Ovary (tissue), 9 donors: ENCODE measurements around the gene SRGAP3. TPM values are rescaled to one million over a fixed set of nuclear protein-coding genes. Genes with fewer than 3 reads are reported as not detected.

Source experiments
- DNase-seq, 5 donors: peaks; one replicate each; pipeline ENCODE4 v3.0.0-alpha.2; 2019 to 2020
- H3K27ac ChIP-seq, 2 donors: fragments of 200-600 bp; one replicate each; pipeline versions ENCODE4 v1.5.1 to v1.8.0; 2019 to 2022
- H3K27me3 ChIP-seq: fragments of 200-600 bp; one replicate; pipeline ENCODE4 v1.8.0; 2022
- H3K36me3 ChIP-seq: fragments of 200-600 bp; sonication (generic); one replicate; pipeline ENCODE4 v1.5.1; 2019
- H3K4me1 ChIP-seq: one replicate; pipeline ENCODE4 v1.8.1; 2013; ENCODE audit warnings: mild to moderate bottlenecking, moderate library complexity; ENCODE audit not compliant: insufficient read depth
- H3K4me3 ChIP-seq: fragments of 200-600 bp; sonication (generic); one replicate; pipeline ENCODE4 v1.5.1; 2017
- H3K9me3 ChIP-seq, 2 donors: fragments of 200-600 bp in 1 of 2; sonication (generic) in 1 of 2; one replicate each; pipeline versions ENCODE4 v1.5.1 to v1.8.1; 2013 to 2019; ENCODE audit warnings: mild to moderate bottlenecking in 1 of 2, moderate library complexity in 1 of 2
- CTCF ChIP-seq, 3 donors: fragments of 450-650 bp in 2 of 3; fragments of 200-600 bp in 1 of 3; IDR thresholded peaks; one replicate each; pipeline versions ENCODE4 v1.5.1 to v1.8.0; 2016 to 2022; ENCODE audit warnings: antibody characterized with exemption in 3 of 3, mild to moderate bottlenecking in 1 of 3
- EP300 ChIP-seq: sonication (generic); formaldehyde crosslinking; IDR thresholded peaks from one replicate; pipeline ENCODE4 v1.6.1; 2017; ENCODE audit warnings: antibody characterized with exemption
- POLR2A ChIP-seq: fragments of 450-650 bp; IDR thresholded peaks from one replicate; pipeline ENCODE4 v1.6.1; 2017; ENCODE audit warnings: antibody characterized with exemption, mild to moderate bottlenecking, moderate library complexity
- WGBS, 3 donors: extraction: QIAGEN DNeasy Blood & Tissue Kit in 1 of 3; methylation state at CpG; one replicate each; pipeline versions ENCODE4 v1.1.5 to v1.1.7; 2013 to 2017; 5-methylcytosine and 5-hydroxymethylcytosine counted together
- intact Hi-C, 4 donors: fragments of 100-400 bp; cut with DNase I; formaldehyde crosslinking; loops; one replicate each; pipeline versions ENCODE4 v1.11.0 to v1.15.1; 2022 to 2023
- polyA plus RNA-seq, 2 donors: library from polyadenylated mRNA; stranded (reverse); fragments of 200-250 nt in 1 of 2; fragments of 350-450 nt in 1 of 2; fragmentation: Illumina TruSeq in 1 of 2; extraction: RNeasy Lipid Tissue Mini Kit (QIAGEN cat#74804) in 1 of 2; gene quantifications; one replicate each; pipeline ENCODE4 v1.2.3, GENCODE V29; 2013 to 2014
- total RNA-seq, 7 donors: library from RNA; depleted of rRNA in 2 of 7; stranded (reverse); fragments of >200 nt in 2 of 7; fragmentation: NEBNext Ultra II Directional in 3 of 7; extraction: Animal tissue kit (Norgen Biotek cat#: 25700) in 3 of 7; gene quantifications; one replicate each; pipeline versions ENCODE4 v1.1.0 to v1.2.4, GENCODE V29; 2016 to 2023
- donor health status: DM: no; HTN: no; CAD: no; lungs with moderate emphysema.
- donor health status: DM: no; HTN: no; CAD: no.
- donor health status: Bipolar disorder and iron deficiency.
- donor health status: DM: yes; HTN: yes; CAD: no.
- donor health status: DM: no; HTN: no; CAD: no.
- donor health status: DM: yes; HTN: yes; CAD: no.

SRGAP3 gene
- total and polyA plus RNA-seq, 9 donors, result 2.1 to 36.8 (median 13.1) TPM

DNA sequence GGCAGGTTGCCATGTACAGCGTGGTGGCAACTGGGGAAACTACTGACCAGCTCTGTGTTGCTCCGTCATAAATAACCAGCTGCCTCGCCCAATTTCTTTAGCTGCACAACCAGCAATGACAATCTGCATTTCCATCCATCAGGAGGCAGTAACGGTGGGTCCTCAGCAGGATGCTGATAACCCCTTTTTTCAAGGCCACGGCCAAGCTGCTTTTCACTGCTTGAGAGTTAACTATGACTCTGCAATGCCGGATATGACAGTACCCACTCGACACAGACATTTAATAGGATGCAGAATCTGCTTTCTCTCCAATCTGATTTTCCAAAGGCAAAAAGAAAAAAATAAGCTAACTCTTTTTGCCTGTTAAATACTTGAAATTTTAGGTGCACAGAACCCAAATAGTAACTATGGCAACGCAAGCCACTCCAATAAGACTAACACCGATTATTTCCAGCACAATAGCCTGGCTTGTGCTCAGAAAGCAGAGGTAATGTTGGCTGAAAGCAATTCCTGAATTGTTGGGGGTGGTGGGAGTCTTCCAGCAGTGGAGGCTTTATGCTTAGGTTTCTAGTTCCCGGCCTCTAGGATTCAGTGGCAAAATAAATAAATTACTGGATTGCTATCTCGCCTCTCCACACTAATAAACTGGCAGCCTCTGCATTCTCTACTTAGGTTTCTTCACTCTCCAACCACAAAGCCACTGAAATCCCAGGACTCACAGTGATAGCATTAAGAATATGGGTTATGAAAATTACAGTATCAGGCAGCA, 31.2 kb upstream of the SRGAP3 start:
- Histone ChIP-seq H3K27ac (no peak overlapping the region), H3K4me1 (no peaks in the 10 kb centered on the region)
- WGBS, 3 donors, result 16 to 29% (median 20%) methylated on average over 11 of the region's 11 CpGs

GRCh38 chr3:9279966-9280365, 30.5 kb upstream of the SRGAP3 start:
- Histone ChIP-seq H3K27ac (no peak overlapping the region), H3K27me3 (no peaks in the 10 kb centered on the region), H3K9me3 (no peaks in the 10 kb centered on the region), H3K36me3 (no peaks in the 10 kb centered on the region), H3K4me1 (no peaks in the 10 kb centered on the region), H3K4me3 (no peak overlapping the region)
- DNase-seq, result no peak
- intact Hi-C loops, result no loop called here
- 29 to 30% (median 29%) methylated on average over 6 of the region's 6 CpGs for WGBS, 3 donors
- TF ChIP-seq CTCF (IDR thresholded peaks at IDR 0.05), result no peak
- no peak for TF ChIP-seq EP300
- TF ChIP-seq POLR2A, result no peak

More for the DNA sequence above, 31.2 kb upstream of the SRGAP3 start:
- intact Hi-C loops, result no loop called here
- DNase-seq, result no peak
- Histone ChIP-seq H3K36me3 (no peaks in the 10 kb centered on the region), H3K4me3 (no peak overlapping the region), H3K27me3 (no peaks in the 10 kb centered on the region), H3K9me3 (no peaks in the 10 kb centered on the region)
- TF ChIP-seq EP300 (no peak), CTCF (IDR thresholded peaks at IDR 0.05) (no peak), POLR2A (no peak)

DNA sequence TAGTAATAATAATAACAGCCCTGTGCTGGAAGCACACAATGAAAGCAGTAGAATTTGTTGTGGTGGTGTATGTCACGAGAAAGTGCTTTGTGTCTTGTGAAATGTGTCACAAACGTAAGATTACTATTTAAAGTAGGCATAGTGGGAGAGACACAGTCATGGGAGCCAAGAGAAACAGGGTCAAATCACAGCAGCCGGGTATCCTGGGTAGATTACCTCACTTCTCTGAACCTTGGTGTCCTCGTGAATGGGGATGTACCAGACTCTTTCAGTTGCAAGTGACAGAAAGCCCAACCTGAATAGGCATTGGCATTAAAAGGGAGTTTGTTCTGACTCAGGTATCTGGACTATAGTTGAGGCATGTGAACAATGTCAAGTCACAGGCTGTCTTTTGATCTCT, 29.1 kb upstream of the SRGAP3 start:
- no peaks in the 10 kb centered on the region for H3K36me3 ChIP-seq
- WGBS, 3 donors, result 75 to 83% (median 77%) methylated on average over 4 of the region's 4 CpGs
- no peaks in the 10 kb centered on the region for H3K4me1 ChIP-seq
- no peak for DNase-seq
- H3K27me3 ChIP-seq, result no peaks in the 10 kb centered on the region
- H3K4me3 ChIP-seq, result no peak overlapping the region
- no peaks in the 10 kb centered on the region for H3K9me3 ChIP-seq
- TF ChIP-seq CTCF (IDR thresholded peaks at IDR 0.05) (no peak), POLR2A (no peak), EP300 (no peak)
- intact Hi-C loops, result no loop called here
- no peak overlapping the region for H3K27ac ChIP-seq

DNA sequence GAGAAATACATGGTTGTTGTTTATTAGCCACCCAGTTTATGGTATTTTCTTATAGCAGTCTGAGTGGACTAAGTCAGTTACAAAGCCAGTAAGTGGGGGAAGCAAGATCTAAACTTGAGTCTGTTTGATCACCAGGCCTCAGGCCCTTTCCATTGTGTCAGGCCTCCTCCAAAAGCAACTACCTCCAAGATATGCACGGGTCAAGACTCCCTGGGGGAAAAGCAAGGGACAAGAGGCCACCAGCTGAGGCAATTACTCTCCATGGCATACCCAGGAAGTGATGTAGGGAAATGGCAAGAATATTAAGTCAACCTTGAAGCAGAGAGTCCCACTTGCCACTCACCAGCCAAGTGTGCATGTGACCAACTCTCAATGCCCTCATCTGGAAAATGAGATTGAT, 28.6 kb upstream of the SRGAP3 start:
- no peak overlapping the region for H3K4me3 ChIP-seq
- H3K9me3 ChIP-seq, result no peaks in the 10 kb centered on the region
- intact Hi-C loops, result no loop called here
- H3K27ac ChIP-seq, result no peak overlapping the region
- DNase-seq, result no peak
- TF ChIP-seq EP300 (no peak), POLR2A (no peak), CTCF (IDR thresholded peaks at IDR 0.05) (no peak)
- no peaks in the 10 kb centered on the region for H3K4me1 ChIP-seq
- 42 to 67% (median 57%) methylated on average over 1 of the region's 1 CpG for WGBS, 3 donors
- no peaks in the 10 kb centered on the region for H3K27me3 ChIP-seq
- H3K36me3 ChIP-seq, result no peaks in the 10 kb centered on the region
